ENCODE results near the gene AKIRIN1. TPM values are rescaled to one million over a fixed set of nuclear protein-coding genes. Genes with fewer than 3 reads are reported as not detected.
"Not testable (repeated sequence)": the region's sequence is repeated elsewhere in the genome, so short reads cannot be mapped to it uniquely, and the experiment has no call there.

AKIRIN1 gene
- polyA plus RNA-seq, 3 donors = 90.0 to 113 (median 91.8) TPM

DNA sequence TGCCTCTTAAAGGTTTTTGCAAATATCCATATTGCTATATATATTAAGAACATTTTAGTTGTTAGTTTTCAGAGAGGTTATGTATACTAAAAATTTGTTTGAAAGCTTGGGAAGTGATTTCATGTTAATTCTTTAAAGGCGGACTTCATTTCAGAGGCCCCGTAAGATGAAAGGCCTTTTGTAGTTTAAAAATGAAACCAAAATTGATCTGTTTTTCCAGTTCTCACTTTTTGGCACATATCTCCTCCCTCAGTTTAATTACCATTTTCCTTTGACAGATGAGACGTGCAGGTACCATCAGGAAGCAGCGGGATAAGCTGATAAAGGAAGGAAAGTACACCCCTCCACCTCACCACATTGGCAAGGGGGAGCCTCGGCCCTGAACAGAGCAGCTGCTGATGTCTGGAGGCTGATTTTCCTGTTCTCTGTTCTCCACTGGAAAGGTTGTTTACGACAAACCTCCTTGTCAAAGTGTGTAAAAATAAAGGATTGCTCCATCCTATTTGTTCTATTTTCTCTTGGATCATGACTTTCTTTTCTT is 43.1 kb downstream of the AKIRIN1 start:
- DNase-seq = no peak

DNA sequence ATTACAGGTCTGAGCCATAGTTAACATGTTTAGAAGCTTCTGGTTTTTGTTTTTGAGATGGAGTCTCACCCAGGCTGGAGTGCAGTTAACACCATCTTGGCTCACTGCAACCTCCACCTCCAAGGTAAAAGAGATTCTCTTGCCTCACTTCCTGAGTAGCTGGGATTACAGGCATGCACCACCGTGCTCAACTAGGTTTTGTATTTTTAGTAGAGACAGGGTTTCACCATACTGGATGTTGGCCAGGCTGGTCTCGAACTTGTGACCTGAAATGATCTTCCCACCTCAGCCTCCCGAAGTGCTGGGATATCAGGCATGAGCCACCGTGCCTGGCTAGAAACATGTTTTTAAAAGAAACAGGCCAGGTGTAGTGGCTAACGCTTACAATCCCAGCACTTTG is 45.6 kb downstream of the AKIRIN1 start:
- DNase-seq = no peak

DNA sequence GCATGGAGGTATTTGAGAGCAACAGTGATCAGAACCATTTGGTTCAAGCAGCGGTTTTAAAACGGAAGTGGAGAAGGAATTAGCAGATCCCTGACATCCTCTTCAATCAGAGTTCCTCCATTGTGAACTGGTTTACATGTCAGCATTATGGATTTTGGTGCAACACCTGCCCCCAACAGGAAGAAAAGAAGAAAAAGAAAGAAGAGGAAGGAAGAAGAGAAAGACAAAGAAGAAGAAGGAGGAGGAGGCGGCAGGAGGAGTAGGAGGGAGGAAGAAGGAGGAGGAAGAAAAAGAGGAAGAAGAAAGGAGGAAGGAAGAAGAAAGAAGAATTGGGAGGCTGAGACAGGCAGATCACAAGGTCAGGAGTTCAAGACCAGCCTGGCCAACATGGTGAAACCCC is 52.4 kb downstream of the AKIRIN1 start:
- DNase-seq = no peak

DNA sequence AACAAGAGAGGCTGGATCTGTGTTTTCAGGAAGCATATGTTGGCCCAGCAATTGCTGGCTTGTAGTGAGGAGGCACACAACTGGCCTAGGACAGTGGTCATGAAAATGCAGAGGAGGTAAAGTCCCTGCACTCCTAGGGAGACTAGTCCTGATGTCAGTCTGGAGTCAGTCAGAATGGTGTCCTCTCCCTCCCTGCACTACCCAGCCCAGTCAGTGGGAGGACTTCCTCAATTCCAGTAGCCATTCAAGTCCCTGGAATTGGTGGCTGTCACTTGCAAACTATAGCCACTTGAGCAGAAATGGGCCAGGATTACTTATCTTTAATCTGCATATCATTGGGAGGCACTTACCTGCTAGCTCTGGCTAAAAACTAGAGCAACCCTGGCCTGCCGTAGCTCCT is 53.7 kb downstream of the AKIRIN1 start:
- DNase-seq = no peak

DNA sequence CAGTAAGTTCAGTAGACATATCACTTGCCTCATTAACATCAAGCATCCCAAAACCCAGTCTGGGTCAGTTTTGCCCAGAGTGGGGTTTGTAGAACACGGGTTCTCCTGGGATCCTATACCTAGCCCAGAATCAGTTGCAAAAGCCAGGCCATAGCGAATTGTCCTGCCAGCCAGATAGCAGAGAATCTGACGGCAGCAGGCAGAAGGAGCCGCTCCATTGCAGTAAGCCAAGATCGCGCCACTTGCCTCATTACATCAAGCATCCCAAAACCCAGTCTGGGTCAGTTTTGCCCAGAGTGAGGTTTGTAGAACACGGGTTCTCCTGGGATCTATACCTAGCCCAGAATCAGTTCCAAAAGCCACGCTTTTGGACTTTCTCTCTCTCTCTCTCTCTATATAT is 54.2 kb downstream of the AKIRIN1 start:
- DNase-seq = no peak

DNA sequence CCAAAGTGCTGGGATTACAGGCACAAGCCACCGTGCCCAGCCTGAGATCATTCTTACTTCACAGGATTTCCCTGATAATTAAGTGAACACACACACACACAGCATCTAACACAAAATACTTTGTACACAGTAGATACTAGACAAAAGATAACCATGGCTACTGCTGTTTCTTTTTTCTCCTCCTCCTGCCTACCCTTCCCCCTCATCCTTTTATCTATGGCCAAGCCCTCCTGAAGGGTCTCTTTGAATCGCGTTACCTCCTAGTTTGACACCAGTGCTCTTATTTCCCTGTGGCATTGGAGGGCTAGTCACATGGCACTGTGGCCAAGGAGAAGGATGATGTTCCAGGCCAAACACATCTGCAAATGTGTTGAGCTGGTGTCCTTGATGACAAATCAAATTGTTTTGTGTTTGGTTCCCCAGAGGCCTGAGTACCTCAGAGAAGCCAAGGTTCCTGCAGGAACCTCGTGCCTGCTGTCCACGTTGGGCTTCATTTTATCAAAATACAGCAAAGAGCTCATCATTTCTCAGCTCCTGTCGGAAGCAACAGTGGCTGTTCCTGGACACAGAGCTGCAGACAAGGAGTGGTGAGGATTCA is 55.6 kb downstream of the AKIRIN1 start:
- no peak for DNase-seq

DNA sequence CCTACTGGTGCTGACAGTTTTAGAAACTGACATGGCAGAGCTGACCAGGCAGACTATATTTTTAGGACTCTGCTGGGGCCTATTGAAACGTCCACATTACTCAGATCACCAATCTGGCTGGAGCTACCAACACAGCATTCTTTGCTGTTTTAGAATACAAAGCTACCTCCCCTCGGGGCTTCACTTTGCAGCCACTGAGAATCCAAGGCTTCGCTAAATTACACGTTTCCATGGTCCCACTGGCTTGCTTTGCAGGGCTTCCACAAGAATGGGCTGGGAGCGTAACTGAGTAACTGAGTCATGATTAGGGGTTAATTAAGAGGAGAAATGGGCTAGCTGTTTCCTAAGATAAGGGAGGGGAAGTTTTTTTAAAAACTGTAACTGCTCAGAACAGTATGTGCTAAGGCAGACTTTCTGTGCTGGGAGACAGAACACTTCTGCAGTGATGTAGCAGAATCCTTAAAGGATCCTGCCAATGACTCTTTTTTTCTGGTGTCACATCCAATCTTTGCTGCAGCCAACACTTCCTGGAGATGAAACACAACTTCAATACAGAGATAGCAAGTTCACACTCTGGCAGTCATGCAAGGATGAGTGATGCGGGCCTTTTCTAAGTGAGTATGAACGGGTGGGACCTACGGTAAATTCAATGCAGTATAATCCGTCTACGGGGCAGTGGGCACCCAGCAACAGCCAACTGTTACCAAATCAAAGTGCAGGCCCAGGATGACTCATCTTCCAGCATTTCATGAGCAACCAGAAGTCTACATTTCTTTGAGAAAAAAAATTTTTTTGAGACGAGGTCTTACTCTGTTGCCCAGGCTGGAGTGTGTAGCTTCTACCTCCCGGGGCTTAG is 56.5 kb downstream of the AKIRIN1 start:
- no peak for DNase-seq

DNA sequence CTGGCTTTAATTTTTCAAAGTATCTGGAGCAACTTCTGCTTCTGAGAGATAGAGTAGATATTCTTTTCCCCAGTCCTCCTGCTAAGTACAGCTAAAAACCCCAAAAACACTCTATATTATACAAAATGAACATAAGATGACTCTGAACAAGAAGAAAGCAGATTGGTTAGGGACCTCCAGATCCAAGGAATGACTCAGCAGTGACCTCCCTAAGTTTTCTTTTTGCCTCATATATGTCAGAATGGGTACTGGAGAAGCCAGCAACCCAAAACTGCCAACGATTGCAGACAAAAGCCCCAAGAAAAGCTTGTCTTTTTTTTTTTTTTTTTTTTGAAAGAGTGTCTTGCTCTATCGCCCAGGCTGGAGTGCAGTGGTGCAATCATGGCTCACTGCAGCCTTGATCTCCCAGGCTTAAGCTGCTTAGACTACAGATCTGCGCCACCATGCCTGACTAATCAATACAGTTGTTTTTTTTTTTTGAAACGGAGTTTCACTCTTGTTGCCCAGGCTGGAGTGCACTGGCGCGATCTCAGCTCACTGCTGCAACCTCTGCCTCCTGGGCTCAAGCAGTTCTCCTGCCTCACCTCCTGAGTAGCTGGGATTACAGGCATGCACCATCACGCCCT is 57.8 kb downstream of the AKIRIN1 start:
- no peak for DNase-seq

DNA sequence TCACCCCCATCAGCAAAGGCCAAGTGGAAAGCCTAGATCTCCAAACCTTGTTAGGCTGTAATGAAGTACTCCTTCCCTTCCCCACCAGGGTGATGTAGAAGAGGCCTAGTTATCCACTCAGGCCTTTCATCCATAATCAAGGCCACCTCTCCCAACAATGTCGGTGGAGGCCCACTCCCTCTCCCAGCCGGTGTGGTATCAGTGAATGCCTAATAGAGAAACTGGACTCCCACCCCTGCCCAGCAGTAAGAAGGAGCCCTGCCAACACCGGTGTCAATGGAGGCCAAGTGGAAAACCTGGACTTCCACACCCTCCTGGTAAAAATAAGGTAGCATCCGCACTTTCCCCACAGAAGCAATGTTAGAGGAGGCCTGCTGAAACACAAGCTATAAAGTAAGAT is 58.9 kb downstream of the AKIRIN1 start:
- DNase-seq = no peak

DNA sequence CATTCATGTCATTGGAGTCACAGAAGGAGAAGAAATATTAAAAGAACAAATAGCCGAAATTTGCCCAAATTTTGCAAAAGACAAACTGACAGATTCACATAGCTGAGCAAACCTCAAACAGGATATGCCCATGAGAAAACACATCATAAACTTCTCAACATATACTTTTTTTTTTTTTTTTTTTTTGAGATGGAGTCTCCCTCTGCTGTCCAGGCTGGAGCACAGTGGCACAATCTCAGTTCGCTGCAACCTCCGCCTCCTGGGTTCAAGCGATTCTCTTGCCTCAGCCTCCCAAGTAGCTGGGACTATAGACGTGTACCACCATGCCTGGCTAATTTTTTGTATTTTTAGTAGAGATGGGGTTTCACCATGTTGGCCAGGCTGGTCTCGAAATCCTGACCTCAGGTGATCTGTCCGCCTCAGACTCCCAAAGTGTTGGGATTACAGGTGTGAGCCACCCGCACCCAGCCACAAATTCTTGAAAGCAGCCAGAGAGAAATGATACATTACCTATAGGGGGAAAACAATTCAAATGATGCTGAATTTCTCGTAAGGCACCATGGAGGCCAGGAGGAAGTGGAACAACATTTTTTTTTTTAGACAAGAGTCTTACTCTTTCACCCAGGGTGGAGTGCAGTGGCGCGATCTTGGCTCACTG is 60.2 kb downstream of the AKIRIN1 start:
- DNase-seq = not testable (repeated sequence)

DNA sequence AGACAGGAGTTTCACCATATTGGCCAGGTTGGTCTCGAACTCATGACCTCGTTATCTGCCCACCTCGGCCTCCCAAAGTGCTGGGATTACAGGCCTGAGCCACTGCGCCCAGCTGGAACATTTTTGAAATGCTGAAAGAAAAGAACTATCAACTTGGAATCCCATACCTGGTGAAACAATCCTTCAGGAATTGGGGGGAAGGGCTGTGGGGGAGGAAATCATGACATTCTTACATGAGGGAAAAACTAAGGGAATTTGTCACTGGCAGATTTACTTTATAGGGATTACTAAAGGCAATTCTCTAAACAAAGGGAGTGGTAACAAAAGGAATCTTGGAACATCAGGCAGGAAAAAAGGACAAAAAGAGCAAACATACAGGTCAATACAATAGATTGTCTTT is 60.9 kb downstream of the AKIRIN1 start:
- DNase-seq = no peak

DNA sequence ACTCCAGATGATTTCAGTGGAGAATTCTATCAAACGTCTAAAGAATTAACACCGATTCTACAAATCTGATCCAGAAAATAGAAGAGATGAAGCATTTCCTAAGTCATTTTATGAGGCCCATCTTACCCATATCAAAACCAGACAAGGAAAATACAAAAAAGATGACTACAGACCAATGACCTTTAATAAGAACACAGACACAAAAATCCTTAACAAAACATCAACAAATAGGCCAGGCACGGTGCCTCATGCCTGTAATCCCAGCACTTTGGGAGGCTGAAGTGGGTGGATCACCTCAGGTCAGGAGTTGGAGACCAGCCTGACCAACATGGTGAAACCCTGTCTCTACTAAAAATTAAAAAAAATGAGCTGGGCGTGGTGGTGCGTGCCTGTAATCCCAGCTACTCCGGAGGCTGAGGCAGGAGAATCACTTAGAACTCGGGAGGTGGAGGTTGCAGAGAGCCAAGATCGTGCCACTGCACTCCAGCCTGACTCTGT is 64.2 kb downstream of the AKIRIN1 start:
- DNase-seq = not testable (repeated sequence)

Other genes with a start within 250 kb of the AKIRIN1 start
- 10 to 100 TPM; 30.7 to 34.4 (median 32.7) TPM for gene RRAGC, start 131.5 kb upstream of the AKIRIN1 start, polyA plus RNA-seq (ENCODE audit: insufficient read length in 3 of 3)
- 10 to 100 TPM; 26.9 to 30.0 (median 28.3) TPM for gene MYCBP, start 117.9 kb upstream of the AKIRIN1 start, polyA plus RNA-seq (ENCODE audit: insufficient read length in 3 of 3)
- under 1 TPM; 0.19 to 0.58 (median 0.47) TPM for gene GJA9, start 109.7 kb upstream of the AKIRIN1 start, polyA plus RNA-seq (ENCODE audit: insufficient read length in 3 of 3)
- 1 to 10 TPM in 2 of 3 donors, under 1 TPM in 1; 0.64 to 2.5 (median 1.6) TPM for gene RHBDL2, start 49.4 kb upstream of the AKIRIN1 start, polyA plus RNA-seq (ENCODE audit: insufficient read length in 3 of 3)
- gene NDUFS5, start 35.1 kb downstream of the AKIRIN1 start, polyA plus RNA-seq (ENCODE audit: insufficient read length in 3 of 3) = 100 to 1,000 TPM; 210 to 297 (median 249) TPM
- gene MACF1, start 213.4 kb downstream of the AKIRIN1 start, polyA plus RNA-seq (ENCODE audit: insufficient read length in 3 of 3) = 100 to 1,000 TPM; 227 to 318 (median 276) TPM

All from renal pelvis (tissue), 4 donors.